HK-2 (cell line): ENCODE measurements around the gene ZNF501.

ENCODE experiments used
- DNase-seq: peaks from one replicate; pipeline ENCODE4 v3.0.0-alpha.2; 2018; ENCODE audit not compliant: unreplicated experiment

ZNF501 gene

DNA sequence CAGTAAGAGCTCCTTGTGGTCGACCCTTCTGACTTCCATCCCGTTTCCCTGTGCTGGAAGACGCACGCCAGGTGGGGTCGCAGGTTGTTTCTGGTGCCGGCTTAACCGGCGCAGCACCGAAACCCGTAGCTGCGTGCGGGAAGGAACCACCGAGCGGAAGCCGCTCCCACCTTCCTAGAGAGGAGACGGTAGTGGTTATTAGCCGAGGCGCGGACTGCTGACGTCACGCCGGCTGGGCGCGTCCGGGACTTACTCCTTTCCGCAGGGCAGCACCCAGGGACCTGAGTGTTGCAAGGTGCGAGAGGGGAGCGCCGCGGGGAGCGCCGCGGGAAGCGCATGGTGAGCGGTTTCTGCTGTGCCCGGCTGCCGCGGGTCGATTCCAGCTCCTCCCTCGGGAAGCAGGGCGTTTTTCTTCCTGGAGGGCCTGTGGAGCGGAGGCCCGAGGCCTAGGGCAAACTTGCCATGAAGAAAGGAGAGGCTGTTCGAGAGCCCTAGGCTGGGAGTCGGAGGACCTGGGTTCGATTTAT, at the start of gene ZNF501:
TSS of gene ZNF501 (plus strand) at position 252 of the 527 bp plus-strand sequence. CDS start 4,787 bp downstream, outside the sequence.
- DNase-seq = peak; percentile 75

DNA sequence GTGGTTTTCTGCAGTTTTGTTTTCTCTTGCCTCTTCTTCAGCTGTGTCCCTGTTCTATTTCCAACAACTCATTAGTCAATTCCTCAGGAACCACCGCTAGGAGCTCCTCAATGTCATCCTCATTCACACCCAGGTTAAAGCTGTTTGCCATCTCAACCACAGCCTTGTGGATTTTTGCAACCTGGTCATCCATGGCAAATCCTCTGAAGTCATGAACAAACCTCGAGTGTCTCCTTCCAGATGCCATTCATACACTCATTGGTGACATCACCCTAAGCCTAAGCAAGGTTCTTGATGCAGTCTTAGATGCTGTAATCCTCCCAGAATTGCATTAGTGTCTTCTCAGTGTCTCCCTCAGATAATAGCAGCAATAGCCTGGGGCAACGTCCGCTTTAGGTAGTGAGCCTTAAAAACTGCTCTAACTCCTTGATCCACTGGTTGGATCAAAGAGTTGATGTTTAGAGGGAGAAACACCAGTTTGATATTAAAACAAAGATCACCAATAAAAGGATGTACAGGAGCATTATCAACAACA, 48.4 kb upstream of the ZNF501 start:
- no peak for DNase-seq

GRCh38 chr3:44682182-44682896, 47.1 kb upstream of the ZNF501 start:
- no peak for DNase-seq

DNA sequence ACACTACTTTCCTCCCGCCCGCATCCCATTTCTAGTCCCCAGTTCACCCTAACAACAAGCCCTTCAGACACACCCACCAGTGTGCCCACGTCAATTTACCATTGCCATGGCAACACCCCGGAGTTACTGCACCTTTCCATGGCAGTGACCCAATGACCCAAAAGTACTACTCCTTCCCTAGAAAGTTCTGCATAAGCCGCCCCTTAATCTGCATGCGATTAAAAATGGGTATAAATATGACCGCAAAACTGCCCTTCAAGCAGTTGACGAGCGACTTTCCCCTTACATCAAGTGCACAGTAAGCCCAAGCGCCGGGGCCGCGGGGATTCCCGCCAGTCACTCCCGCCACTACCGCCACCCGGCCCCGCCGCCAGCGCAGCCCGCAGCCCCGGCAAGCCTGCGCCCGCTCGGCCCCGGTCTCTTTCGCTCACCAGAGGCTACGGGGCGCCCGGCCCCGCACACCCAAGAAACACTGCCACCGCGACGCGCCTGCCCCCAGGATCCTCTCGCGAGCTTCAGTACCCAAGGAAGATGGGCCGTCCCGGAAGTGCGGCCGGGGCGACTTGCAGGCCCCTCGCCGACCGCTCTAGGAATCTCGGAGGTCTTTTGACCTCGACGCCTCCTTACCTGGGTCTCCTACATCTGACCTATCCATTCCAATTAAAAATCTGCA, 44.2 kb upstream of the ZNF501 start:
- DNase-seq = peak; percentile 68

GRCh38 chr3:44687898-44688297, 41.5 kb upstream of the ZNF501 start:
- DNase-seq = no peak

GRCh38 chr3:44712455-44713075, 16.9 kb upstream of the ZNF501 start, which contains the start of gene ZNF502:
TSS of gene ZNF502 (plus strand) at chr3:44712660. CDS start at chr3:44720262, 7,602 bp downstream.
- DNase-seq = peak; percentile 71

GRCh38 chr3:44721231-44722102, 8.0 kb upstream of the ZNF501 start:
- no peak for DNase-seq

GRCh38 chr3:44722103-44722401, 7.4 kb upstream of the ZNF501 start:
- DNase-seq = no peak

GRCh38 chr3:44734646-44735168, 5.3 kb downstream of the ZNF501 start:
- no peak for DNase-seq

DNA sequence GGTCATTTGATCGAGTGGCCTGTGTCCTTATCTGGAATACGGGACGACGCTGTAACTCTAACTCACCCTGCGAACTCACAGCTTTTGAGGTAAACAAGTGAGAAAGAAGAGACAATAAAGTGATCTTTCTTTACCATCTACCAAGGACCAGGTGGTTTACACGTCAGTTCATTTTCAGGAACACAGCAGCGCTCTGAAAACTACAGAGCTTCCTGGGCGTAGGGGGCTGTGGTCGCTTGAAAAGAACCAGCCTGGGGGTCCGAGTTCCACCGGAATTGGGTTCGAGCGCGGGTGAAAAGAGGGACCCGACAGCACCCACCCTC, 31.6 kb downstream of the ZNF501 start:
- DNase-seq = no peak

- DNase-seq = peak; percentile 89
Measured at GRCh38 chr3:44761424-44762169, 32.2 kb downstream of the ZNF501 start, which contains the start of the genes KIAA1143 and KIF15. TSS of gene KIAA1143 (minus strand) at chr3:44761619. CDS start at chr3:44761602, 17 bp downstream. TSS of gene KIF15 (plus strand) at chr3:44761794. CDS start at chr3:44761866, 72 bp downstream.

GRCh38 chr3:44762170-44762677, 32.8 kb downstream of the ZNF501 start:
- DNase-seq = no peak

- DNase-seq = no peak
Measured at GRCh38 chr3:44762690-44763089, 33.3 kb downstream of the ZNF501 start.

- DNase-seq = no peak
Measured at GRCh38 chr3:44764248-44764647, 34.8 kb downstream of the ZNF501 start.

- no peak for DNase-seq
Measured at GRCh38 chr3:44771424-44772098, 42.1 kb downstream of the ZNF501 start.

DNA sequence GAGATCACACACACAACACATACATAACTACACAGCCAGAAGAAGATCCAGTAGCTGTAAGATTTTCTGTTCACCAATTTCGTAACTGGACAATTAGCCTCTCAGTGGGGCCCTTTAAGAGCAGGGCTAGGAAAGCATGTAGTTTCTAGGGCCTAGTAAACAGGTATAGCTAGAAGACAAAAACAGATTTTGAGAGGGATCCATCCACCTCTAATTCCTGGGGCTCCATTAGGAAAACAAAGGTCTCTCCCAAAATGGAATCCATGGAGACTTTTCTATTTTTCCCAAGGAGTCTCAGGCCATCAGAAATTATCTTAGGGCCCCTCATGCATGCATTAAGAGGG, 42.6 kb downstream of the ZNF501 start:
- no peak for DNase-seq

- DNase-seq = no peak
Measured at GRCh38 chr3:44782891-44783290, 53.5 kb downstream of the ZNF501 start.
